H1 (cell line): ENCODE data around the gene GPS1. TPM values are rescaled to one million over a fixed set of nuclear protein-coding genes. Genes with fewer than 3 reads are reported as not detected.

Experiments used
- CTCF ChIP-seq, 3 experiments: IDR thresholded peaks; 1 replicate in 2 of 3; 2 replicates in 1 of 3; pipeline versions ENCODE4 v1.5.1 to v1.6.1; 2011; ENCODE audit warnings: low read length in 3 of 3, mild to moderate bottlenecking in 3 of 3, inconsistent platforms in 2 of 3, low read depth in 1 of 3, moderate library complexity in 1 of 3; ENCODE audit not compliant: insufficient read depth in 1 of 3; ENCODE audit errors: control extremely low read depth in 1 of 3
- GTF2F1 ChIP-seq: IDR thresholded peaks from 2 replicates; pipeline ENCODE4 v1.6.1; 2012; ENCODE audit warnings: low read depth, low read length, improper control_type of control experiment, borderline replicate concordance
- MAX ChIP-seq: IDR thresholded peaks from 2 replicates; pipeline ENCODE4 v1.6.1; 2012; ENCODE audit warnings: inconsistent platforms
- POLR2AphosphoS5 ChIP-seq: IDR thresholded peaks from 2 replicates; pipeline ENCODE4 v1.6.1; 2011; ENCODE audit warnings: low read depth, low read length
- RFX5 ChIP-seq: IDR thresholded peaks from 2 replicates; pipeline ENCODE4 v1.6.1; 2011; ENCODE audit warnings: low read depth, low read length, improper control_type of control experiment, borderline replicate concordance
- SIN3A ChIP-seq, 2 experiments: IDR thresholded peaks in 1 of 2; conservative IDR thresholded peaks in 1 of 2; 2 replicates each; pipeline ENCODE4 v1.6.1; 2011 to 2012; ENCODE audit warnings: low read length in 2 of 2, improper control_type of control experiment in 1 of 2, low read depth in 1 of 2, mild to moderate bottlenecking in 1 of 2
- SP1 ChIP-seq: IDR thresholded peaks from 2 replicates; pipeline ENCODE4 v1.6.1; 2011; ENCODE audit warnings: low read depth, low read length
- SUZ12 ChIP-seq: fragments of 200-600 bp; sonication (generic); IDR thresholded peaks from 2 replicates; pipeline ENCODE4 v1.6.1; 2012; ENCODE audit warnings: mild to moderate bottlenecking, inconsistent platforms, low read length, moderate library complexity, mixed read lengths
- TAF1 ChIP-seq: IDR thresholded peaks from 2 replicates; pipeline ENCODE4 v1.6.1; 2011; ENCODE audit warnings: mild to moderate bottlenecking, low read depth, low read length
- polyA plus RNA-seq, 7 experiments: library from polyadenylated mRNA; depleted of rRNA in 3 of 7; stranded (reverse) in 5 of 7; unstranded in 2 of 7; fragments of >200 nt in 5 of 7; fragments of 200-250 nt in 2 of 7; gene quantifications; 1 replicate in 5 of 7; 2 replicates in 1 of 7; 4 replicates in 1 of 7; pipeline versions ENCODE4 v1.2.1 to v1.2.3, GENCODE V29; 2011 to 2013; ENCODE audit warnings: missing spikeins in 2 of 7, mixed read lengths in 2 of 7
- total RNA-seq: library from RNA; stranded (reverse); fragmentation: NEBNext Ultra II Directional; extraction: Animal tissue kit (Norgen Biotek cat#: 25700); gene quantifications from 2 replicates; pipeline ENCODE4 v1.2.1, GENCODE V29; 2021

GPS1 gene
- total and polyA plus RNA-seq, 2 of the 8 experiments (the other 6 are each of a cell fraction or from before 2014, with no cell fraction given) = 153 to 277 TPM

GRCh38 chr17:82105882-82106687, 54.4 kb downstream of the GPS1 start (continued):
- no peak for TF ChIP-seq SUZ12
- TF ChIP-seq RFX5 = no peak
- no peak for TF ChIP-seq TAF1
- TF ChIP-seq SP1 = no peak
- TF ChIP-seq CTCF (IDR thresholded peaks at IDR 0.05; ENCODE audit: control extremely low read depth in 1 of 3, insufficient read depth in 1 of 3, low read depth in 1 of 3, low read length in 3 of 3) = peak; percentile 67 to 70 (median 69)
- no peak for TF ChIP-seq POLR2AphosphoS5
- no peak for TF ChIP-seq GTF2F1
- peak; percentile 61 for TF ChIP-seq MAX
- peak in 1 of 2 experiments; percentile 32; a peak in 1 of 4 replicates for TF ChIP-seq SIN3A (conservative IDR thresholded peaks at IDR 0.05 in 1 of 2, IDR thresholded peaks at IDR 0.05 in 1 of 2; ENCODE audit: low read depth in 1 of 2, low read length in 2 of 2)
